Suppressor macrophage (primary cell): ENCODE results near the gene ATAD2B.

Source experiments
- DNase-seq, 4 experiments: peaks; one replicate each; pipeline ENCODE4 v3.0.0-alpha.2; 2020 to 2022

Gene ATAD2B

DNA sequence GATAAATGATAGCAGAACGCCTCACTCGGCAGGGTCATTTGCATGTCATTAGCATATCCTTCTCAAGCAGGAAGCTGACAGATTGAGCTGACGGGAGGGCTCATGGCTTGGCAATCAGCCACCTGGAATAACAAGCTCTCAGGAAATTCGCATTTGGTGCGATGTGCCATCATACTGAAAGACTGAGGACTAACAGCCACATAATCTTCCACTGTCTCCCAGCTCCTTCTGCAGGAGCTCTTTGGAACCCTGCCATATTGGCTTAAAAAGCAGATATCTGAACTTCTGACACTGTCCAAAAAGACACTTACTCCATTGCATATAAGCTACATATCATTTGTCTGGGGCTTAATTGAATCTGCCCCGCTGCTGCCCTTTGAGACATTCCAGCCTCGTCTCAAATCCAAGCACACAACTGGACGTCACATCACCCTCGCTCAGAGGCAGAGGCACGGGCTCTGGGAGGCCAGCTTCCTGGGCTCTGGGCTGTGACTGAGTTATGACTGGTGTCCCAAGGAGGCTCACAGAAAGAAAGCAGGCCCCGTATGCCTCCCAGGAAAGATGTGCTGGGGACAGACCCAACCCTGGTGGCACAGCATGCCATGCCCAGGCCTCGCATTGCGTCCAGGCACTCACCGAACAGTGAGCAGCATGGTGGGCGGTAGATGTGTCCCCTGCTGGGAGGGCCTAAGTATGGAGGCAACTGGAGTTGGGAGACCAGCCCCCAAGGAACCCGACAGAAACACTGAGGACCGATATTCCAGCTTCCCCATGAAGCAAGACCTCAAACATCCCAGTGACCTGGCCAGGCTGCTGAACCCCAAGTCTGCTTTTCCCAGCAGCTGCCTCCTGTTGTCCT is 228.0 kb downstream of the ATAD2B start:
- DNase-seq = no peak
